Endothelial cell of umbilical vein (primary cell): Measurements from ENCODE around the gene PPME1. TPM values are rescaled to one million over a fixed set of nuclear protein-coding genes. Genes with fewer than 3 reads are reported as not detected.

Experiments
- BruUV-seq: library from RNA; stranded (reverse); fragments of 400-500 nt; replicated peaks from 2 replicates; lab custom pipeline; 2021; lab: Mats Ljungman, UMichigan
- CTCF ChIA-PET: fragments of 300-600, 350-600 bp; sonication (Branson Sonifier 250); formaldehyde crosslinking; loops from one replicate; lab custom pipeline; 2021; ENCODE audit warnings: antibody characterized with exemption, inconsistent platforms; lab: Charles Lee
- POLR2A ChIA-PET: fragments of 300-600, 350-600 bp; sonication (Branson Sonifier 250); formaldehyde crosslinking; loops from one replicate; lab custom pipeline; 2021; ENCODE audit warnings: antibody characterized with exemption, inconsistent platforms; lab: Charles Lee
- DNase-seq: peaks from one replicate; pipeline ENCODE4 v3.0.0-alpha.2; 2011; ENCODE audit warnings: low read depth, low spot score
- FAIRE-seq: peaks from 2 replicates; lab custom pipeline; 2011; peaks lifted over from hg19 to GRCh38; lab: Jason Lieb, UNC
- H2AFZ ChIP-seq: 2 replicates; pipeline ENCODE4 v1.6.0; 2012; ENCODE audit warnings: low read depth, low read length, control low read depth, inconsistent platforms
- H3K27ac ChIP-seq: 2 replicates; pipeline ENCODE4 v1.5.1; 2011; ENCODE audit warnings: low read depth, mild to moderate bottlenecking, control low read depth, low read length, moderate library complexity; ENCODE audit not compliant: insufficient read depth
- H3K27me3 ChIP-seq, 2 experiments: 2 replicates each; pipeline versions ENCODE4 v1.6.0 to v1.6.1; 2011; ENCODE audit warnings: low read length in 2 of 2, mixed read lengths in 1 of 2; ENCODE audit not compliant: control insufficient read depth in 2 of 2, insufficient read depth in 2 of 2
- H3K36me3 ChIP-seq, 2 experiments: 2 replicates in 1 of 2; 3 replicates in 1 of 2; pipeline ENCODE4 v1.5.1; 2011; ENCODE audit warnings: low read length in 2 of 2, mild to moderate bottlenecking in 1 of 2, moderate library complexity in 1 of 2; ENCODE audit not compliant: control insufficient read depth in 2 of 2, insufficient read depth in 2 of 2; ENCODE audit errors: extremely low read depth in 1 of 2
- H3K4me1 ChIP-seq: 3 replicates; pipeline ENCODE4 v1.5.1; 2011; ENCODE audit warnings: mild to moderate bottlenecking, low read length; ENCODE audit not compliant: control insufficient read depth, insufficient read depth; ENCODE audit errors: extremely low read depth
- H3K4me2 ChIP-seq: 2 replicates; pipeline ENCODE4 v1.6.1; 2011; ENCODE audit warnings: low read length, control low read depth, mixed read lengths; ENCODE audit not compliant: insufficient read depth
- H3K4me3 ChIP-seq, 3 experiments: fragments of 200-600 bp in 1 of 3; sonication (generic), shearing (Covaris generic) in 1 of 3; replicated peaks in 1 of 3; 2 replicates each; pipeline ENCODE4 v1.5.1; 2011 to 2016; ENCODE audit warnings: control low read depth in 3 of 3, low read length in 3 of 3, mild to moderate bottlenecking in 2 of 3, inconsistent platforms in 1 of 3, low read depth in 1 of 3, moderate library complexity in 1 of 3; ENCODE audit not compliant: insufficient read depth in 1 of 3
- H3K79me2 ChIP-seq: 2 replicates; pipeline ENCODE4 v1.6.0; 2012; ENCODE audit warnings: low read length, inconsistent platforms; ENCODE audit not compliant: control insufficient read depth, insufficient read depth
- H3K9ac ChIP-seq: replicated peaks from 2 replicates; pipeline ENCODE3; 2011; ENCODE audit warnings: low read length, control low read depth; ENCODE audit not compliant: insufficient read depth; ENCODE audit errors: extremely low read depth
- H3K9me1 ChIP-seq: replicated peaks from 3 replicates; pipeline ENCODE4 v1.6.0; 2011; ENCODE audit warnings: mild to moderate bottlenecking, low read length; ENCODE audit not compliant: control insufficient read depth, insufficient read depth; ENCODE audit errors: extremely low read depth
- H3K9me3 ChIP-seq: replicated peaks from 2 replicates; pipeline ENCODE4 v1.5.1; 2012; ENCODE audit warnings: low read length, inconsistent platforms; ENCODE audit not compliant: control insufficient read depth, insufficient read depth
- H4K20me1 ChIP-seq: replicated peaks from 2 replicates; pipeline ENCODE3; 2011; ENCODE audit warnings: mild to moderate bottlenecking, low read length; ENCODE audit not compliant: control insufficient read depth, insufficient read depth; ENCODE audit errors: extremely low read depth
- EZH2 ChIP-seq: IDR thresholded peaks from 2 replicates; pipeline ENCODE4 v1.6.1; 2012; ENCODE audit warnings: borderline replicate concordance, low read depth, mild to moderate bottlenecking, moderate library complexity, low read length, inconsistent platforms; ENCODE audit not compliant: severe bottlenecking
- FOS ChIP-seq: IDR thresholded peaks from 2 replicates; pipeline ENCODE4 v1.6.1; 2011; ENCODE audit warnings: mild to moderate bottlenecking, low read length, moderate library complexity, borderline replicate concordance; ENCODE audit not compliant: insufficient read depth
- GATA2 ChIP-seq: IDR thresholded peaks from 2 replicates; pipeline ENCODE4 v1.7.0; 2011; ENCODE audit warnings: low read depth, mild to moderate bottlenecking, moderate library complexity, mixed read lengths, low read length; ENCODE audit not compliant: insufficient read length, insufficient read depth
- JUN ChIP-seq: IDR thresholded peaks from 2 replicates; pipeline ENCODE4 v1.6.1; 2011; ENCODE audit warnings: borderline replicate concordance, low read depth; ENCODE audit not compliant: insufficient read length, insufficient read depth
- MAX ChIP-seq: IDR thresholded peaks from 2 replicates; pipeline ENCODE4 v1.6.1; 2011; ENCODE audit not compliant: insufficient read depth, insufficient read length
- MYC ChIP-seq: IDR thresholded peaks from one replicate; pipeline ENCODE4 v1.6.1; 2011; ENCODE audit warnings: mild to moderate bottlenecking, low read depth, low read length
- POLR2A ChIP-seq: IDR thresholded peaks from 2 replicates; pipeline ENCODE4 v1.6.1; 2012; ENCODE audit warnings: low read depth, mild to moderate bottlenecking, control low read depth, low read length
- POLR2AphosphoS5 ChIP-seq: IDR thresholded peaks from 2 replicates; pipeline ENCODE4 v1.6.1; 2012; ENCODE audit warnings: low read depth, mild to moderate bottlenecking, control low read depth, low read length, moderate library complexity; ENCODE audit not compliant: insufficient read depth
- dilution Hi-C: fragments of 300-500 bp; cut with MboI; formaldehyde crosslinking; loops from one replicate; pipeline ENCODE4 v1.15.0; 2019; ENCODE audit warnings: low sequenced_read_pairs; ENCODE audit not compliant: extremely low pct_ligation_motif_present
- intact Hi-C: fragments of 100-400 bp; cut with micrococcal nuclease; formaldehyde crosslinking; loops from one replicate; pipeline ENCODE4 v1.10.0; 2022
- polyA plus RNA-seq, 4 experiments: library from polyadenylated mRNA; depleted of rRNA in 3 of 4; stranded (reverse) in 3 of 4; unstranded in 1 of 4; fragments of >200 nt; gene quantifications; 2 replicates each; pipeline versions ENCODE4 v1.2.1 to v1.2.3, GENCODE V29; 2011 to 2012; ENCODE audit warnings: missing spikeins in 1 of 4
- total RNA-seq: library from RNA; stranded (reverse); gene quantifications from 2 replicates; pipeline ENCODE4 v1.2.3, GENCODE V29; 2021
- TF ChIP-seq, protein P1 (sequence below), 2 donors: IDR thresholded peaks; 1 replicate in 1 of 2; 2 replicates in 1 of 2; pipeline ENCODE4 v1.5.1; 2011; ENCODE audit warnings: low read length in 2 of 2, mild to moderate bottlenecking in 2 of 2, moderate library complexity in 2 of 2, control low read depth in 1 of 2, inconsistent platforms in 1 of 2, low read depth in 1 of 2; ENCODE audit not compliant: insufficient read depth in 1 of 2; ENCODE audit errors: extremely low read depth in 1 of 2

PPME1 gene
- total and polyA plus RNA-seq, 2 donors (not counting 3 experiments of a cell fraction or from before 2014, with no cell fraction given): 37.2 to 49.9 TPM

- Histone ChIP-seq H3K4me3 (no peak overlapping the region), H4K20me1 (no peaks in the 10 kb centered on the region), H3K4me1 (no peaks in the 10 kb centered on the region), H3K79me2 (peaks cover 6% of the 10 kb centered on the region), H3K9me1 (no peaks in the 10 kb centered on the region), H2AFZ (no peak overlapping the region), H3K27me3 (no peaks in the 10 kb centered on the region), H3K9ac (no peak overlapping the region), H3K27ac (no peak overlapping the region), H3K9me3 (no peaks in the 10 kb centered on the region), H3K4me2 (no peak overlapping the region), H3K36me3 (no peaks in the 10 kb centered on the region)
- FAIRE-seq (no peak), DNase-seq (no peak)
- dilution Hi-C loops: no loop called here
- CTCF ChIA-PET: no interaction called here
- TF ChIP-seq MAX: no peak
- TF ChIP-seq POLR2A: no peak
- TF ChIP-seq JUN: no peak
- no peak for TF ChIP-seq FOS
- TF ChIP-seq EZH2: no peak
- TF ChIP-seq GATA2: no peak
- no peak for TF ChIP-seq MYC
- TF ChIP-seq, protein P1, sequence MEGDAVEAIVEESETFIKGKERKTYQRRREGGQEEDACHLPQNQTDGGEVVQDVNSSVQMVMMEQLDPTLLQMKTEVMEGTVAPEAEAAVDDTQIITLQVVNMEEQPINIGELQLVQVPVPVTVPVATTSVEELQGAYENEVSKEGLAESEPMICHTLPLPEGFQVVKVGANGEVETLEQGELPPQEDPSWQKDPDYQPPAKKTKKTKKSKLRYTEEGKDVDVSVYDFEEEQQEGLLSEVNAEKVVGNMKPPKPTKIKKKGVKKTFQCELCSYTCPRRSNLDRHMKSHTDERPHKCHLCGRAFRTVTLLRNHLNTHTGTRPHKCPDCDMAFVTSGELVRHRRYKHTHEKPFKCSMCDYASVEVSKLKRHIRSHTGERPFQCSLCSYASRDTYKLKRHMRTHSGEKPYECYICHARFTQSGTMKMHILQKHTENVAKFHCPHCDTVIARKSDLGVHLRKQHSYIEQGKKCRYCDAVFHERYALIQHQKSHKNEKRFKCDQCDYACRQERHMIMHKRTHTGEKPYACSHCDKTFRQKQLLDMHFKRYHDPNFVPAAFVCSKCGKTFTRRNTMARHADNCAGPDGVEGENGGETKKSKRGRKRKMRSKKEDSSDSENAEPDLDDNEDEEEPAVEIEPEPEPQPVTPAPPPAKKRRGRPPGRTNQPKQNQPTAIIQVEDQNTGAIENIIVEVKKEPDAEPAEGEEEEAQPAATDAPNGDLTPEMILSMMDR (IDR thresholded peaks at IDR 0.05; ENCODE audit: extremely low read depth in 1 of 2, insufficient read depth in 1 of 2, low read depth in 1 of 2, low read length in 2 of 2): no peak
- TF ChIP-seq POLR2AphosphoS5: no peak
- POLR2A ChIA-PET: no interaction called here
- intact Hi-C loops: no loop called here
- BruUV-seq: no TSS peak
Observed at GRCh38 chr11:74185695-74186094, 14.6 kb downstream of the PPME1 start.
